NCI-H128 (cell line): ENCODE measurements around the gene CD209.
"Not testable (repeated sequence)": the region's sequence is repeated elsewhere in the genome, so short reads cannot be mapped to it uniquely, and the experiment has no call there.

ENCODE experiments used
- DNase-seq: peaks from one replicate; lab custom pipeline; 2025; ENCODE audit not compliant: unreplicated experiment; lab: John Stamatoyannopoulos, UW

Gene CD209, protein sequence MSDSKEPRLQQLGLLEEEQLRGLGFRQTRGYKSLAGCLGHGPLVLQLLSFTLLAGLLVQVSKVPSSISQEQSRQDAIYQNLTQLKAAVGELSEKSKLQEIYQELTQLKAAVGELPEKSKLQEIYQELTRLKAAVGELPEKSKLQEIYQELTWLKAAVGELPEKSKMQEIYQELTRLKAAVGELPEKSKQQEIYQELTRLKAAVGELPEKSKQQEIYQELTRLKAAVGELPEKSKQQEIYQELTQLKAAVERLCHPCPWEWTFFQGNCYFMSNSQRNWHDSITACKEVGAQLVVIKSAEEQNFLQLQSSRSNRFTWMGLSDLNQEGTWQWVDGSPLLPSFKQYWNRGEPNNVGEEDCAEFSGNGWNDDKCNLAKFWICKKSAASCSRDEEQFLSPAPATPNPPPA

DNA sequence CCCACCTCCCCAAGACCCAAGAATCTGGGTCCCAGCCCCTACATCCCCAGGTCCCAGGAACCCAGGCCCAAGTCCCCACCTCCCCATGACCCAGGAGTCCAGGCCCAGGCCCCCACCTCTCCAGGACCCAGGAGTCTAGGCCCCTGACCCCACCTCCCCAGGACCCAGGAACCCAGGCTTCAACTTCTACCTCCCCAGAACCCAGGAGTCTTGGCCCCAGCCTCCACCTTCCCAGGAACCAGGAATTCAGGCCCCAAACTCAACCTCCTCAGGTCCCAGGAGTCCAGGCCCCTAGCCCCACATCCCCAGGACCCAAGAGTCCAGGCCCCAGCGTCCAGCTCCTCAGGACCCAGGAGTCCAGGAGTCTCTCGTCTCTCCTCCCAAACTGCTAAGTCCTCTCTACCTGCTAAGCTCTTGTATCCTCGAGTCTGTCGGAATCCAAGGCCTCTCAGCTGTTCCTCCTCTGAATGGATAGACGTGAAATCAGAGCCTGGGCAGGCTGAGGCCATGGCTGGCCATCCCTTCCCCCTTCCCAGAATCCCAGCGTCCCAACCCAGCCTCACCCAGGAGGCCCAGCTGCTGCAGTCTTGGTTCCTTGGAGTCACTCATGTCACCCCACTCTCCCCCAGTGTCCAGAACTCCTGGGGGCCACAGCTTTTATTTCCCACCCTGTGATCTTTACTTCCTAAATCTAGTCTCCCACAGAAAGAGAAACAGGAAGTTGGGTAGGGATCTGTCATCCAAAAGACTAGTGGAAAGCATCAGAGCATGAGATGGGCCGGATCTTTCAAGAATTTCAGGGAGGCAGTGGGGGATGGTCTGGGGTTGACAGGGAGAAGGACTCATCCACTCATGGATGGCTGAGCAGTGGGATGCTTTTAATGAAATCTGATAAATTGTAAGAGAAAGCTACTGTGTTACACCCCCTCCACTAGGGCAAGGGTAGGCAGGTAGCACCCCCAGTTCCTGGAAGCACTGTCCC lies at the start of gene CD209:
Gene CD209 (minus strand): TSS at position 632 of the 982 bp plus-strand sequence. CDS start 23 bp downstream, at position 609.
- DNase-seq = no peak

DNA sequence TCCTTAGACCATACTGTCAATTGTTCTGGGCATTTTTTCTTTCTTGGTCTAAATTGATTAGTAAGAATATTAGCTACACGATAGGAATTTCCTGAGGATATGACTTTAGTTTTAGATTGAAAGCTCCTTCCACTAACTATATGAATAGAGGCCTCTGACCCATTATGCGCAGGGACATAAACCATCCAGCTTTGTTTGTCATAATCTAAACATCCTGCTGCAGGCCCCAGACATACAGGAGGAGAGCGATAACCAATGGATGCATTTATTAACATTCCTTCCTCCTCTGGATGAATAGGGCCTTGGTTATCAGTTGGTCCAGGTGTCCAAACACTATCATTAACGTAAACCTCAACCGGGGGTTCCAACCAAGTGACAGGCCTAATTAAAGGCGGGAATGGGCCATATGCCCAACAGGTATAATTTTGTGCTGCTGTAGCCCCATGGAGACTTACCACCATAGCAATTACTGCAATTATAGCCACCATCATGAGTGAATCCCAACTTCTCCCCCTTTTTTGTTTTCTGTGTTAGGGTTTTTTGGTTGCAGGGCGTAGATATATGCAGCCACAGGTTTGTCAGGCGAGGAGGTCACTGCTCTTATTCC lies 48.3 kb upstream of the CD209 start:
- no peak for DNase-seq

DNA sequence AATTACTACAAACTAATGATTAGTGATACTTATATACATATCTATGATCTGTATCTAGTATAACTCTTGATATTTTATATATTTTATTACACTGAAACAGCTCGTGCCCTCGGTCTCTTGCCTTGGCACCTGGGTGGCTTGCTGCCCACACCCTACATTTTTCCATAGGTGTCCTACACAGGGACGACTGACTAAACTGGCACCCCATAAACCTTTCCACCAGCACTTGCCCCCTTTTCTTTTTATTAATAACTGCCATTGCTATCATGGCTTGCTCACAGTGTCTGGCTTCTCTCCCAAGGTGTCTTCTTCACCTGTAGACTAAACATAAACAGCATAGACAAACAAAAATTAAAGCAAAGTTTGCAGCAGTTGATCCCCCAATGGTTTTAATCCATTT lies 46.2 kb upstream of the CD209 start:
- DNase-seq = no peak

DNA sequence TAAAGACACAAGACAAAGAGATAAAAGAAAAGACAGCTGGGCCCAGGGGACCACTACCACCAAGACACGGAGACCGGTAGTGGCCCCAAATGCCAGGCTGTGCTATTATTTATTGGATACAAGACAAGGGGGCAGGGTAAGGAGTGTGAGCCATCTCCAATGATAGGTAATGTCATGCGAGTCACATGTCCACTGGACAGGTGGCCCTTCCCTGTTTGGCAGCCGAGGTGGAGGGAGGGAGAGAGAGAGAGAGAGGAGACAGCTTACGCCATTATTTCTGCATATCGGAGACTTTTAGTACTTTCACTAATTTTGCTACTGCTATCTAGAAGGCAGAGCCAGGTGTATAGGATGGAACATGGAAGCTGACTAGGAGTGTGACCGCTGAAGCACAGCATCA lies 45.4 kb upstream of the CD209 start:
- not testable (repeated sequence) for DNase-seq

DNA sequence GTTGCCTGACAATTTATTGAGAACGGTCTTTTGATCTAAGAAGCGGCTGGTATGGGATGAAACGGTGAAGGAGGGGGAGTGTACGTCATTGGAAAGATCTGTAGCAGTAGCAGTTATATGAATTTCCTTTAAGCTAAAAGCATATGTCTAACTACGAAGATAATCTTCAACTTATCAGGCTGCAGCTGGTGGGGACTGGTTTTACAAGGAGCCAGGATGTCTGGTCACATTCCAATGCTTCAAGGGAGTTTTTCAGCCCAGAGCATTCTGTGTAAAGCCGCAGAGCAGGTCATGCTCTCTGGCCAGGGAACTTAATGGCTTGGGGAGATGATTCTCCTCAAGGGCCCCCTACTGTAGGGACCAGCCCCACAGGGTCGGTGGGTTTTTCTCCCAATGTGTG lies 44.9 kb upstream of the CD209 start:
- no peak for DNase-seq

DNA sequence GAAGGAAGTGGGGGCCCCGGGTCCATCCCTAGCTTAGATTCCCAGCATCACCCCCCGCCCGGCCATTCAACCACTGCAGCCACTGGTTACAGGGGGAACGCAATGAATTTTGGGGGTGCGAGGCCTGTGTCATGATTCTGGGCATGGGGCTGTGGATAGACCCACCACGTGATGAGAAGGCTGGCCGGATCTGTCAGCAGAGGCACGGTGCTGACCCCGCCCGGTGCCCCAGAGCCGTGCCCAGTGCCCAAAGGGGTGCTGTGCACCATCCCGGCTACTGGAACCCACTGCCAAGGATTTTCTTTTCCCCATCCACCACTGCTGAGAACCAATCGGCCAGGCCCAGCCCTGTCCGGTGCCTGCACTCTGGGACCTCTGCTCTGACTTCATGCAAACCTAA lies 43.1 kb upstream of the CD209 start:
- no peak for DNase-seq

DNA sequence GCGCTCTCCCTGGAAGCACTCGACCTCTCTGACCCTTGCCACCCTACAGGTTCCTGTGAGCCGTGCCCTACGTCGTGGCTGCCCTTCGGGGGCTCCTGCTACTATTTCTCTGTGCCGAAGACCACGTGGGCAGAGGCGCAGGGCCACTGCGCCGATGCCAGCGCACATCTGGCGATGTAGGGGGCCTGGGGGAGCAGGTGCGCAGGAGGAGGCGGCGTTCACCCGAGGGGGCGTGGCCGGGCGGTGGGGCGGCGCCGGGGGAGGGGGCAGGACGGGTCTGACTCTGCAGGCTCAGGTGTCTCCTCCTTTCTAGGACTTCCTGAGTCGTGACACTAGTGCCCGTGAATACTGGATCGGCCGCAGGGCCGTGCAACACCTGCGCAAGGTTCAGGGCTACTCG lies 42.1 kb upstream of the CD209 start:
- no peak for DNase-seq

DNA sequence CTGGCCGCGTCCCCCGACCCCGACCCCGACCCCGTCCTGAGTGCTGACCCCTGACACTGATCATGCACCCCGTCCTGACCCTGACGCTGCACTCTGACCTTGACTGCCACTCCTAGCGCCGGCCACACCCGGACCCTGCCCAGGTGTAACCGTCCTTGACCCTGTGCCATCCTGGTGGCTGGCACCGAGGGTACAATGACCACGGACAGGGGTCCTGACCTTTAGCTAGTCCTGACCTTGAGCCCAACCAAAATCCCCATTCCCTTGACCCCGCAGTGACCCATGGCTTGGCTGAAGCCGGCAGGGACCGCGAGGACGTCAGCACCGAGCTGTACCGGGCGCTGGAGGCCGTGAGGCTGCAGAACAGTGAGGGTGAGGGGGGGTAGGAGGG lies 41.6 kb upstream of the CD209 start:
- DNase-seq = no peak

DNA sequence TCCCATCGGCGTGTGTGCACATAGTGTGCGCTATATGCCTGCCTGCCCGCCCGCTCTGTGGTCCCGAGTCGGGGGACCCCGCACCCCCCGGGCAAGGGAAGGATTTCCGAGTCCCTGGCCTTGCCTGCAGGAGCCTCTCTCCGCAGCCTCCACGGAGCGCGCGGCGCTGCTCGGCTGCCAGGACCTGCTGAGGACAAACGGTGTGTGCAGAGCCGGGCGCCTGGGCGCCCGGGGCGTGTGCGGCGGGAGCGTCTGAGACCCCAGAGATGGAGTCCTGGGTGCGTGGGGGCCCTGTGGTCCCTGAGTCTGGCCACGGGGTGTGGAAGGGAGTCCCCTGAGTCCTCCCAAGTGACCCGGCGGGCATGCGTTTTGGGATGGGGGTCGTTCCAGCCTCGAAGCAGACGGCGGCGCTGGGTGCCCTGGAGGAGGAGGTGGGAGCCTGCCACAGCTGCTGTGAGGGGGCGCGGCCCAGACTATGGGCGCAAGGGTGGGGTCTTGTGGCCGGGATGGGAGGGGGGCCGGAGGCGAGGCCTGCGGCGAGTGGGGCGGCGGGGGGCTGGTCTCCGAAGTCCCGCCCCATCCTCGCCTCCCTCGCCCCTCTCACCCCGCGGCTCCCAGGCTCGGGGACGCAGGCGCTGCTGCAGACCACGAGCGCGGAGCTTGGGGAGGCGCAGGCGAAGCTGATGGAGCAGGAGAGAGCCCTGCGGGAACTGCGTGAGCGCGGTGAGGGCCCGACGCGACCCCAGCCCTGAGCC lies 41.0 kb upstream of the CD209 start:
- no peak for DNase-seq

DNA sequence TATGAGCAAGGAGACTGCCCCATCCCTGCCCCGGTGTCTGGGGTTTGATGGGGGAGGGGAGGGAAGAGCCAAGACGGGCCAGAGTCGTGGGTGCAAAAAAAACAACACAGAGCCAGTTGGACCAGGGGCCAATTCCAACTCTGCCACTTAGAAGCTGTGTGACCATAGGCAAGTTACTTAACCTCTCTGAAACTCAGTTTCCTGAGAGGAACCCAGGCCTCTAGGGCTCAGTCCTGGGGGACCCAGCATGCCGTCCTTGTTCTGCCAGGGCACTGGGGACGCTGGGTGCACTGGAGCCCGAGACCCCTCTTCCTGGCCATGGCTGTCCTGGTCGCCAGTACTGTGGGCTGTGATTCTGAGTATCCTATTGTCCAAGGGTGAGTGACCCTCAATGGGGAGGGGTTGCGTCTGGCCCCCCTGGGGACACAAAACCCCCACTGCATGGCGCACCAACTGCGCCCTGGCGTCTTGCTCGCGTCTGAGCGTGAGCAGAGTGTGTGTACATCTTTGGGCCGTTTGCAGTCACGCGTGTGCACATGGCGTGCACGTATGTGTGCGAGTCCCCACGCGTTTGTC lies 40.4 kb upstream of the CD209 start:
- DNase-seq = no peak

DNA sequence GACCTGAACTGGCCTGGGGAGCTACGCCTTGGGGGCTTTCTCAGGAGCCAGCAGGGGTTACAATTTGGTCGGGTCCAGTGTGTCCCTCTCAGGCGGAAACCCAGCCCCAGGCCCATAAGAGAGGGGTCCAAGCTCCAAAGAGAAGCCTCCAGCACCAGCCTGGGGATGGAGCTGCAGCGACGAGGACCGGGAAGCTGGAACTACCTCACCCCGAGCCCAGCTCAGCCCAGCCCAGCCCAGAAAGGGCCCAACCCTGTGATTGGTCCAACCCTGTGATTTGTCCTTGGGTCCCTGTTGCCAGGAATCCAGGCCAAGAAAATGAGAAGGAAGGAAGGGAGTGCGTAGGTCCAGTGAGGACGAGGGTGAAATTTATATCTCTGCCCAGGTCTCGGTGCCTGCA lies 39.8 kb upstream of the CD209 start:
- no peak for DNase-seq

DNA sequence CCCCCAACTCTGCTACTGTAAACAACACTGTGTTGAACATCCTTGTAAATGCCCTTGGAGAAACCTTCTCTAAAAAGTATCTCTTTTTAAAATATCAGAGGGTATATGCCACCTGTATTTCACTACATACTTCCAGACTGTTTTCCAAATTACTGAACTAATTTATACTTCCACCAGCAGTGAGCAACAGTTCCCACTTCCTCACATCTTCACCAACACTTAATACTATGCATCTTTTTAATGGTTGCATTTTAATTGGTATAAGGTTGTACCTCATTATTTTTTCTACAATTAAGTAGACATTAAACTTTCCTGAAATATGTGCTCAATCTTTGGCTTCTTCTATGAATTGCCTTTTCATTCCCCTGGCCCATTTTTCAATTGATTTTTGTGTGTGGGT lies 37.5 kb upstream of the CD209 start:
- DNase-seq = no peak

DNA sequence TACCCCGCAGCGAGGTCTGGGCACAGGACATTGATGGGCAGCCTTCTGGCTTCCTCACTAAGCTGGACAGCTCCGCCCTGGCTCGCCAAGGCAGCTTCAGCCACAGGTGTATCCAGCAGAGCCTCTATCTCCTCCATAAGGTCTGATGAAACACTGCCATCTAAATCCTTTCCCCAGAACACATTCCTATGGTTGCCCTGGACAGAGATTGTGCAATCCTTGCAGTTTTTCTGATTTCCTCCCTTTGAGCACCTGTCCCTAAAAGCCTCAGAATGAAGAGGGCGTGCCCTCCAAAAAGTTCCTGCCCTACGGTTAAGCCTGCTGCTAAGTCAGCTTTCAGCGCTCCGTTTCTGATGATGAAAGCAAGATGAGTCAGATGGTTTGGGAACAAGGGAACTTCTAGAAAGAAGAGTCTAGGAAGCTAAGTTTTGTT lies 36.7 kb upstream of the CD209 start:
- no peak for DNase-seq

DNA sequence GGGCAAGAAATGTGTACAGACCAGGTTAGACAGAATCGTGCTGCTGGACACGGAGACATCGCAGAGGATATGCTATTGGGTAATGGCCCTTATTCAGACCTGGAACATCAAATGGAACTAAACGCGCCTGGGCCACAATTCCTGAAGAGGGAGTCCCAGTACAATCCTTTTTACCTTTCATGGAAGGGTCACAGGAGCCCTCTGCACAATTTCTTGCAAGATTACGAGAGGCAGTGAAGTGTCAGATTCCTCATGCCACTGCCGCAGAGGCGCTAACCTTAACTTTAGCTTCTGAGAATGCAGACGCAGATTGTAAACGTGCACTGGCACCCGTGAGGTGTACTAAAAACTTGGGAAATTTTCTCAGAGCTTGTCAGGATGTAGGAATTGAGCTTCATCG lies 33.8 kb upstream of the CD209 start:
- DNase-seq = no peak

DNA sequence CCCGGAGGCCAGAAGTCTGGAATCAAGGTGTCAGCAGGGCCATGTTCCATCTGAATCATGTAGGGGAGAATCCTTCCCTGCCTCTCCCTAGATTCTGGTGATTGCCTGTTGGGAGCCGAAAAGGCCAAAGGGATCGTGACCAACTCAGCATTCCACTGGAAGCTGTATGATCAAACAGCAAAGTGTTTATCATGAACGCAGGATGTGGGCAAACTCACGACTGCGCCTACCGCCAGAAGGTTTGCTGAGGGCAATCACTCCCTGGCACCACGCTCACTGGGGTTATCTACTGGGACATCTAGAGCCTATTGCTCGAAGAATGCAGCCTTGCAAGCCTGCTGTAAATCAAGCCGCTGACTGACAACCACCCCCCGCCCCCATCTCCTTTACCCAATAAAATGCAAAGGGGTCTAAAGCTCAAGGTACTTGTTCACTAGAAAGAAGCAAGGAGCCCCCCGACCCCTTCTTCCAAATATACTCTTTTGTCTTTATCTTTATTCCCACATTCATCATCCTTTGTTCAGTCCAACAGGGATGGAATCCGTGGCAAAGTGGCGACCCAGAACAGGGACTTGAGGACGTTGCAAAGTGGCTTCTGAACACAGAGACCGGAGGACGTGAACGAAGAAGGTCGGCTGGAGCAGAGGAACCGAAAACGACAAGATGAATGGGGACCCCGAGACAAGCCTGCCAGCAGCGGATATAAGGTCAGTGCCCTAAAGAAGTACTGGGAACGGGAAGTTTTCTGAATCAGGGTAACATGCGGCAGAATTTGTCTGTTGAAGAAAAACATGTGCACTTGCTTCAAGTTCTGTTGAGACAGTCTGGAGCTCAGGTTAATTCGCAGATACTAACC lies 32.5 kb upstream of the CD209 start:
- DNase-seq = no peak

DNA sequence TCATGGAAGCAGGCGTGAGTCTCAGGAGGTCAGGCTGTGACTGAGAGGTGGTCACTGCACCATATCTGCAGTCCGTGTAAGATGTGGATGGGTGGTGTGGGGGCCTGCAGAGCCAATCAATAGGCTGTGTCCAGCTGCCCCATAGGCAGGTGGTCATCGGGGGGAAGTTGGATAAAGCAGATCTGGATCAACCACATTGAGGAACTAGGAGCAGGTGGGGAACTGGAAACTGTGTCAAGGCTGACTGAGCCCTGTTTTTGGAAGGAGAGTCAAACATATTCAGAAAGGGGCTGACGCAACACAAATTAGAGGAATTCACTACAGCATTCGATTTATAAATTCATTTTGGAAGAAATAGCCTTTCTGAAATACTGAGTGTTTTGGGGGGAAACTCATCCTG lies 30.7 kb upstream of the CD209 start:
- DNase-seq = no peak

DNA sequence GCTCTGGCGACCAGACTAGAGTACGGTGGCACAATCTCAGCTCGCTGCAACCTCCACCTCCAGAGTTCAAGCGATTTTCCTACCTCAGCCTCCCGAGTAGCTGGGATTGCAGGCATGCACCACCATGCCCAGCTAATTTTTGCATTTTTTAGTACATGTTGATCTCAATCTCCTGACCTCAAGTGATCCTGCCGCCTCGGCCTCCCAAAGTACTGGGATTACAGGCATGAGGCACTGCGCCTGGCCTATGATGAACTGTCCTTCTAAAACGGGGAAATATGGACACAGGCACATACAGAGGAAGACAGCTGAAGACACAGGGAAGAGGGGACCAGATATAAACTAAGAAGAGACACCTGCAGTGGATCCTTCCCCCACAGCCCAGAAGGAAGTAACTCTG lies 28.4 kb upstream of the CD209 start:
- DNase-seq = no peak

DNA sequence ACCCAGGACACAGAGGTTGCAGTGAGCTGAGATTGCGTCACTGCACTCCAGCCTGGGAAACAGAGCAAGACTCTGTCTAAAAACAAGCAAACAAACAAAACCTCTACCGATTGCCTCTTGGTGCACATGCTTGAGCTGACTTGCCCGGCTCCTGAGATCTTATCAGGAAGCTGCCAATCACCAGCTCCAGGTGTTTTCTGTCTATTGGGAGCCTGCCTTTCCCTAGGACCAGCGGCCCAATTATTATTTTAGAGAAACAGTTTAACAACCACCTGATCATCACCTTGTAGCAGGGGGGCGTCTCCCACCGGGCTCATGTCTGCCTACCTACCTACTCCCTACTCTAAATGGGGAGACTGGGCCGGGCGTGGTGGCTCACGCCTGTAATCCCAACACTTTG lies 26.5 kb upstream of the CD209 start:
- DNase-seq = no peak

DNA sequence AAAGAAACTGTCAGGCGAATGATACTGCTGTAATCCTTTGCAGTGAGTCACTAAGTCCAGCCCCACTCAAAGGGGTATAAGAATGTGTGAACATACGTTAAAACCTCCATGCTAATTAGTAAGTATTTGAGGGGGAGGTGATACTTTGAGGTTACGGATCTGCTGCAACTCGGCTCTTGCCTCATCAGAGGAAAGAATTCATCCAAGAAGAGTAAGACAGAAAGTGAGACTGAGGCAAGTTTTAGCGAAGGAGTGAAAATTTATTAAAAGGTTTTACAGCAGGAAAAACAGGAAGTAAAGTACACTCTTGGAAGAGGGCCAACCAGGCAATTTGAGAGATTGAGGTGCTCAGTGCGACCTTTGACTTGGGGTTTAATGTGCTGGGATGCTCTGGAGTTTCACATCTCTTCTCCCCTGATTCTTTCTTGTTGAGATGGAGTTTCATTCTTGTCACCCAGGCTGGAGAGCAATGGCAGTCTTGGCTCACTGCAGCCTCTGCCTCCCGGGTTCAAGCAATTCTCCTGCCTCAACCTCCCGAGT lies 25.5 kb upstream of the CD209 start:
- no peak for DNase-seq
